ENCODE results near the gene EYS.

GRCh38 chr6:63897459-63897858 lies 1809.6 kb downstream of the EYS start:
- TF ChIP-seq, protein P1, sequence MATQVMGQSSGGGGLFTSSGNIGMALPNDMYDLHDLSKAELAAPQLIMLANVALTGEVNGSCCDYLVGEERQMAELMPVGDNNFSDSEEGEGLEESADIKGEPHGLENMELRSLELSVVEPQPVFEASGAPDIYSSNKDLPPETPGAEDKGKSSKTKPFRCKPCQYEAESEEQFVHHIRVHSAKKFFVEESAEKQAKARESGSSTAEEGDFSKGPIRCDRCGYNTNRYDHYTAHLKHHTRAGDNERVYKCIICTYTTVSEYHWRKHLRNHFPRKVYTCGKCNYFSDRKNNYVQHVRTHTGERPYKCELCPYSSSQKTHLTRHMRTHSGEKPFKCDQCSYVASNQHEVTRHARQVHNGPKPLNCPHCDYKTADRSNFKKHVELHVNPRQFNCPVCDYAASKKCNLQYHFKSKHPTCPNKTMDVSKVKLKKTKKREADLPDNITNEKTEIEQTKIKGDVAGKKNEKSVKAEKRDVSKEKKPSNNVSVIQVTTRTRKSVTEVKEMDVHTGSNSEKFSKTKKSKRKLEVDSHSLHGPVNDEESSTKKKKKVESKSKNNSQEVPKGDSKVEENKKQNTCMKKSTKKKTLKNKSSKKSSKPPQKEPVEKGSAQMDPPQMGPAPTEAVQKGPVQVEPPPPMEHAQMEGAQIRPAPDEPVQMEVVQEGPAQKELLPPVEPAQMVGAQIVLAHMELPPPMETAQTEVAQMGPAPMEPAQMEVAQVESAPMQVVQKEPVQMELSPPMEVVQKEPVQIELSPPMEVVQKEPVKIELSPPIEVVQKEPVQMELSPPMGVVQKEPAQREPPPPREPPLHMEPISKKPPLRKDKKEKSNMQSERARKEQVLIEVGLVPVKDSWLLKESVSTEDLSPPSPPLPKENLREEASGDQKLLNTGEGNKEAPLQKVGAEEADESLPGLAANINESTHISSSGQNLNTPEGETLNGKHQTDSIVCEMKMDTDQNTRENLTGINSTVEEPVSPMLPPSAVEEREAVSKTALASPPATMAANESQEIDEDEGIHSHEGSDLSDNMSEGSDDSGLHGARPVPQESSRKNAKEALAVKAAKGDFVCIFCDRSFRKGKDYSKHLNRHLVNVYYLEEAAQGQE (IDR thresholded peaks at IDR 0.05; ENCODE audit: insufficient read depth in 1 of 2, low read depth in 2 of 2, low read length in 2 of 2): no peak
- TF ChIP-seq TAF1 (IDR thresholded peaks at IDR 0.05; ENCODE audit: borderline replicate concordance, insufficient read depth, low read length) (no peak), SIN3A (IDR thresholded peaks at IDR 0.05; ENCODE audit: borderline replicate concordance, insufficient read depth, low read length) (no peak), POLR2AphosphoS5 (IDR thresholded peaks at IDR 0.05; ENCODE audit: low read depth, low read length) (no peak), FOXP2 (optimal IDR thresholded peaks at IDR 0.05; ENCODE audit: borderline replicate concordance, extremely low read depth, extremely low read length, insufficient read depth) (no peak)
